GM21515 (cell line): Measurements from ENCODE around the gene HCFC2.
"Not testable (repeated sequence)": the region's sequence is repeated elsewhere in the genome, so short reads cannot be mapped to it uniquely, and the experiment has no call there.

ENCODE experiments used
- ATAC-seq: cut with Tn5 transposase; IDR thresholded peaks from one replicate; pipeline ENCODE4 v1.9.1; 2021; ENCODE audit not compliant: unreplicated experiment

HCFC2 gene

DNA sequence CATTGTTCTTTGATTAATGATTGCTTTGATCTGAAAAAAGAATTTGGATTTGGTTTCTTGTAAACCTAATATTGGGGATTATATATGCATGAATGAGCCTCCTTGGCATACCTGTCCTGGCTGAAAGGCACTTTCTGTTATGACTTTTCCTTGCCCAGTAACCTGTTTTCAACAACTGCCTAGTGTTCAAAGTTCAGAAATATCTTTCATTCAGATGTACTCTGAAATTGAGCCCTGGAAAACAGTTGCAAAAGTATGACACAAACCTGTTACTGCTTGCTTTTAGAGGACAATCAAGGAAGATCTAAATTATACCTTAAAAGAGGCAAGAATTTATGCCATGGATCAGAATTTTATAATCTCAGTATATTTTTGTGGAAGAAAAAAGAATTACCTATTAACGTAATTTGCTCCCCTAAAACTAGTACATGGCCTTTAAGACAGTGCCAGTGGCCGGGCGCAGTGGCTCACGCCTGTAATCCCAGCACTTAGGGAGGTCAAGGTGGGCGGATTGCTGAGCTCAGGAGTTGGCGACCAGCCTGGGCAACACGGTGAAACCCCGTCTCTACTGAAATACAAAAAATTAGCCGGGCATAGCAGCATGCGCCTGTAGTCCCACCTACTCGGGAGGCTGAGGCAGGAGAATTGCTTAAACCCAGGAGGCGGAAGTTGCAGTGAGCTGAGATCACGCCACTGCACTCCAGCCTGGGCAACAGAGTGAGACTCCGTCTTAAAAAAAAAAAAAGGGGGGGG, 50.7 kb downstream of the HCFC2 start:
- ATAC-seq, result not testable (repeated sequence)

DNA sequence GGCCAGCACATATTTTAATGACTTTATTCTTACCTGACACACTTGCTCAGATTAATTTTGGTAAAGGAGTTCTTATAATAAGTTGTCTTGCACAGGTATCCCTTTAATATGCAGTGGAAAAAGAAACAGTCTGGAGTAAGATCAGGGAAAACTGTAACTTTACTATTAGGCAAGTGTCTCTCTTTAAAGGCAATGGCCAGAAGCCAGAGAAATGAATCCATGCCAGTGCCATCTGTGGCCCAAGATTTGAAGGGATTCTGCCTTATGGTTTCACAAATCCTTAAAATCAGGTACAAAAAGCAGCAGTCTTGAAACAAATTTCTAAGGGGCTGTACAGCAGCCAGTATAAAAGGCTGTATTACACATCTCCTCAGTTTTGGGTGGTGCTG, 51.2 kb downstream of the HCFC2 start:
- no peak for ATAC-seq

DNA sequence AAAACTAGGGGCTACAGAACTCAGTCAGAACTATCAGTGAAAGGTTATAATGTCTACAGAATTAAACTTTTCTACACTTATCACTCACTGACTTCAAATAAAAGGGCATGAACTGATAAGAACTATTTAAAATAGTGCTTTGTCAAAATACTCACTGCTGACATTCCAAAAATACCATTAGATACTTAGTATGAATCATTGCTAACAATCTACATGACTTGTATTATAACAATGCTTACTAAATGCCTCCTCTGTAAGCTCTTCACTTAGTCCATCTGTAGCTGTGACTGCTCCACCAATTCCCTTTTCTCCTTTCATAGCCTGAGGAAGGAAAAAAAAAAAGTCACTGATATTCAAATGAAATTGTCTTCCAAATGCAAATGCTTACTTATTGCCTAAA, 56.7 kb downstream of the HCFC2 start:
- no peak for ATAC-seq

DNA sequence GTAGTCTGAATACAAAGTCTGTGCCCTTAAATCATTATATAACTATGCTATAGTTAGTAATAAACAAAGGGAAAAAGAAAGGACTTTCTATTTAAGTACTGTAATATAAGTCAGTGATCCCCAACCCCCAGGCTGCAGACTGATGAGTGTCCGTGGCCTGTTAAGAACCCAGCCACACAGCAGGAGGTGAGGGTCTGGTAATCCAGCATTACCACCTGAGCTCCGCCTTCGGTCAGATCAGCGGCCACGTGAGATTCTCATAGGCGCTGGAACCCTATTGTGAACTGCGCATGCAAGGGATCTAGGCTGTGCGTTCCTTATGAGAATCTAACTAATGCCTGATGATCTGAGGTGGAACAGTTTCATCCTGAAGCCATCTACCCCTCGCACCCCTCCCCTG, 58.0 kb downstream of the HCFC2 start:
- no peak for ATAC-seq

DNA sequence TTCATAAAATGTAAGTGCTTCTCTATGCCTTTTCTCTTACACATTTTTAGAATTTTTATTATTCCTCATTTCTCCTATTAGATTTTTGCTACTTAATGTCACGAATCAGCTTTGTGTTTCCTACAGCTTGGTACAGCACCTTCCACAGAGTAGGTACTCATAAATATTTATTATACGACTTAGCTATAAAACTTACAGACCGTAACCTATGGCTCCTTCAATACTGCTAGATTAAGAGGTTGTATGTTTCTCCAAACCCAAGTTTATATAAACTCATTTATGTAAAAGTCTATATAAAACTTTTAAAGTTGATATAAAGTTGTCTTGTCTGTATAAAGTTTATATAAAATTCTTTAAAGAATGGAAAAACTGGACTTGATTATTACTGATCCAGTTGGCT, 62.2 kb downstream of the HCFC2 start:
- no peak for ATAC-seq

DNA sequence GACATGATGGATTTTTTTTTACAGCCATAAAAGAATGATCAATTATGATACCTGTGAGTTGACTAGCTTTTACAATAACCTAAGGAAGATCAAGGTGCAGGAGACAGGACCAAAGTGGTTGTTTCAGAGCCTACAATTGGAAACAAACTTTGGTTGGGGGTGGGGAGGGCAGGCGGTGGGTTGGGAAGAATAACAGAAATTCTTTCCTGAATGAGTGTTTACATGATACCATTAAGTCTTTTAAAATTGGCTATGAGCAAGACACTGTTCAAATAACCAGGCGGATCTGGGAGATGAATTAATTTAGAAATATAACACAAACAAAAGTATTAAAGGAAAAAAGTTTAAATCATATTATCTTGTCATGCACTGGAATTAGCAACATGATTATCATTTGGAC, 66.4 kb downstream of the HCFC2 start:
- ATAC-seq, result no peak

DNA sequence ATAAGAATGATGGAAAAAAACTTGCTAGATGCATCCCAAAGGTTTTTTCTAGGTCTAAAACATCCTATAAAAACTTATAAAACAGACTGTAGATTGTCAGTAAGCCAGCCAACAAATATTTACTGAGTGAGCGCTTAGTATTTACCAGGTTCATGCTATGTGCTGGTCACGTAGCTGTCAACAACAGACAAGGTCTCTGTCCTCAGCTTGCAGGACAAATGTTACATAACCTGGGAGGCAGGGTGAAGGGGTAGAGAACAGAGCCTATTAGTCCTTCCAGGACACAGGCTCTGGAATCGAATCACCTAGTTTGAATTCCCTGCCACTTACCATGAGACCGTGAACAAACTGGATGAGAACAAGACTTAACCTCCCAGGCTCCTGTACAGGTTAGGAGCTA, 67.3 kb downstream of the HCFC2 start:
- ATAC-seq, result no peak

DNA sequence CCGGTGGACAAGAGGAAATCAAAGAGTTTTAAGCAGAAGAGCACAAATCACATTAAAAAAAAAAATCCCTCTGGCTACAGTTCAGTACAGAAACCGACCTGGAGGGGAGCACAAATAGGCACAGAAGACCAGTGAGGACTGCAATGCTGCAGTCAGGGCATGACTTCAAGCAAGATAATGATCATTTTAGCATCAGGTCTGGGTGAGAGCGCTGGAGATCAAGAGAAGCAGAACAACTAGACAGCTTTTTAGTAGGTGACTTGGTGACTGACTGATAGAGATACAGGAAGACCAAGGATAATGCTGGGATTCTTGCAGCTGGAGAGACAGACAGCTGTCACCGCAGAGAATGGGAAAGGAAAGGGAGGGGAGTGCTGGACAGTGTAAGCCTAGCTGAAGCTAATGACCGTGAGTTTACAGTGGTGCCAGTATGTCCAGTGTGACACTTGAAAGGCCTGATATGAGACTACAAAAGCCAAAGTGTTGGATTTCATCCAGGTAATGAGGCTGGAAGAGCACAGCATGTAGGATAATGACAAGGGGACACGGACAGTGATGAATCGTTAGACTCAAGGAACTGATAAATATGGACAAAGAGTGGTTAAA, 68.1 kb downstream of the HCFC2 start:
- ATAC-seq, result no peak

DNA sequence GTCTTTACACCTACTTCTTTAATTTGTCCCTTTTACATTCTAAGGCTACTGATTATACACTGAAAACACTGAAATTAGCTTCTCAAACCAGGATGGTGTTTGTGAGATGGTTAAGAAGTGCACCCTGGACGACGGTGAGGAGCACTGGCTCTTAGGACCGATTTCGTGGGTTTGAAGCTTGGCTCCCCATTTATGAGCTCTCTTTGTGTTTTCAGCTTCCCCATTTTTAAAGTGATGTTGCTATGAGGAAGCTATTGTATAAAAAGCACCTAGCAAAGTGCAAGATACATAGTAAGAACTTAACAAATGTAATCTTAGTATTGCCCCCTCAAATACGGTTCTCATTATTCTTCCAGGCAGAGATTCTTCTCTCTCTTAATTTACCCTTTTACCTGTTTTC, 69.0 kb downstream of the HCFC2 start:
- ATAC-seq, result no peak

DNA sequence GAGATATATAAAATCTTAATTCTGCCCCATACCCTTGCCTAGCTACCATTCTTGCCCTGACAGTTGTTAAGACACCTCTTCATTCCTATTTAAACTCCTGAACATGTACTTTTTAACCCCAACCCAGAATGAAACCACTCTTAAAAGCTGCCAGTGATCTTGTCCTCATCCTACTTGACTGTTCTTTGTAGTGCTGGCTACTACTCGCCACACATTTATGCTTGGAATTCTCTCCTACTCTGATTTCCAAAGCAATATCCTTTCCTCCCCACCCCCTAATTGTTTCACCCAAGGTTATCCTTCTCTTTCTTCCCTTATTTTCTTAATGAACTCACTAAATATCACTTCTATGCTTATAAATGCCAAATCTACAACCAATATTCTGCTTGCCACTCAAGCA, 69.5 kb downstream of the HCFC2 start:
- ATAC-seq, result no peak

DNA sequence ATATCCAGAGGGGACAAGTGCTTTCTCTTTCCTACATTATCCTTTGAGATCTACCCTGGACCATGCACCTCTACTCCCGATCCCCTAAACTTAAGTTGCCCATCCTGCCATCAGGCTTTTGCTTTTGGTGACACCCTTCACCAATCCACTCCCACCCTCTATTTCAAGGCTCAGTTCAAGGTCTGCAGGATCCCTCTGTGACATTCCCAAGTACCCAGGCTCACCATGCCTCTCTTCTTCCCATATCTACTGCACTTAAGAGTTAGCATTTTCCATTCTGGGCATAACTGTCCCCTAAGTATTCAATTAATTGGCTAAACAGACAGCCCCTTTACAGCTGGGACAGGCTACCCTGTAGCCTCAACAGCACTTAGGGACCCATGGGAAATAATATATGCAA, 70.6 kb downstream of the HCFC2 start:
- no peak for ATAC-seq

DNA sequence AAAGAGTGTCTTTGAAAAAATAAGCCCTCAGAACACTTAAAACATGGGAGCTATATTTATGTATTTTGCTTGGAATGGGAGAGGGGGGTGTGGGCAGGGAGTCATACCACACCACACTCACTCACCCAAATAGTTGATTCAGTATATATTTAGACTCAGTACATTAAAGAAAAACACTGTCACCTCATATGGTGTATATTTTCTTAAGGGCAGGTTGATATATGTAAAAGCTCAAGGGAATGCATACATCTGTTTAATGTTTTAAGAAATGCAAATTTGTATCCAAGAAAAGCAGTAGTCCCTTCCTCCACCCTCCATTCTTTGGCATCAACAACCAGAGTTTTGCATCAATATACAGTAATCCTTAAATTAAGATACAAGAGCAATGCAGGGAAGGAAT, 72.2 kb downstream of the HCFC2 start:
- ATAC-seq, result no peak

DNA sequence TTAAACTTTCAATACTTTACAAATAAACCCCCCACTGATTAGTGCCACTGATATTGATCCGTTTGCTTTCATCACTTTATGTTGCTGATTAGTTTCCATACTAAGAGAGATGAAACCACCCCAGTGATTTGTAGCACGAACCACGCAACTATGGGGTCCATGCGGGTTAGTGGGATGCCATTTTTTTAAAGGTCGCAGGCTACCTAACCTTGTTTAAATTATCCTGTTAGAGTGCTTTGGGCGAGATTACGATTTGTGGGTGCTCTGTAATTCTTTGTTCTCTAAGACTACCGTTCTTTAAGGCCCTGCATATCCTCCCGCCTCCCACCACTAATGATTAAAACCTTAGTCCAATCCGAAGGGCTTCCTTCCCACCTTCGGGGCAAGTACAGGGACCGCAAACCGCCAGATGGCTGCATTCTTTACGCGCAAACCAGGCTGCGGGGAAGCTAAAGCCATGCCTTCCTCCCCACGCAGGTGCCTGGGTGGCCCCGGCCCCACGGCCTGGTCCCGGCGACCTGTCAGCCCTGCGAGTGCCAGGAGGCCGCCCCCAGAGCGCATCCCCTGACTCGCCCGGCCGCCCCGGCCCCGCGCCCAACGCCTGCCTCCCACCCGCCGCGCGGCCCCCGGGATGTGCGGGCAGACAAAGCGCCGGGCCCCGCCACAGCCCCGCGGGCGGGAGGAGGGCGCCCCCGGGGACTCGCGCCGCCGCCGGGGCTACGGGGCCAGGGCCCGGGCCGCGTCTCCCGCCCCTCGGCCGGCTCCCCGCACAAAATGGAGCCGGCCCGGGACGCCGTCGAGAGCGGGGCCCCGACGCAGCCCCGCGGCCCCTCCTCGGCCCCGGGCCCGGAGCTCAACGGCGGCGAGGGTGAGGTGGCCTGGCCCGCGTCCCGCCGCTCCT, 72.9 kb downstream of the HCFC2 start:
- peak; percentile 30 for ATAC-seq

DNA sequence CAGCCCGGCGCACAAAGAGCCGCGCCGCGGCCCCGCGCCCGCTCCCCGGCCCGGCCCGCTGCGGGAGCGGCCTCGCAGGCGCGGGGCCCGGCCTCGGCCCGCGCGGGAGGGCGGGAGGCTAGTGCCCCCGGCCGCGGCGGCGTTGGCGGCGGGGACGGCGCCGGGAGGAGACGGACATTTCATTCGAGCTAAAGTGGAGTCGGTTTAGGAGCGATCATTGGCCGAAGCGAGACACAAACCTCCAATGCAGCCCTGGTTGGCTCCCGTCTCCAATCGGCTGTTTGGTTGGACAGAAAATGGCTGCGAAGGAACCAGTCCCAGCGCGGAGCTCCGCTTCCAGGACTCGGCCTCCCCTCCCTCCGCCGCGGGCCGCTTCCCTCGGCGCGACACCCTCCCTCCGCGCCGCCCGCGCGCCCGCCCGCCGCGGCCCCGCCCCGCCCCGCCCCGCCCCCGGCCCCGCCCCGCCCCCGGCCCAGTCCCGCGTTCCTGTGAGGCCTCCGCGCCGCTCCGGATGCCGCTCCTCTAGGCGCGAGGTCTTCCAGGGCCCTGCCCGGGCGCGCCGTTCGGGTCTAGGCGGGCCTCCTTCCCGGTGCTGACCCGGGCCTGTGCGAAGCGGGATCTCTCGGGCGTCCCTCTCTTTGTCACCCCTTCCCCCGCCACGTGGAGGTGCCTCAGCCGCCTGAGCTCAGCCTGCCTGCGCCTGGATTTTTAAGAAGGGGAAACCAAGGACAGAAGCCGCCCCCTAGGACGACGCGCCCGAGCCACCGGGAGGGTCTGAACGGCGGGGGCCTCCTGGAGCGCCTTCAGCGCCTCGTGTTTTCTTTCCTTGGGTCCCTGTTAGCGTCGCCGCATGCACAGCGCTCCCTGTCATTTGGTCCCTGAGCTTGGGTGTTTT, 73.8 kb downstream of the HCFC2 start, which contains the start of gene NFYB:
TSS of gene NFYB (minus strand) at position 309 of the 895 bp plus-strand sequence. CDS start 2,757 bp downstream, outside the sequence.
- peak; percentile 94 for ATAC-seq

DNA sequence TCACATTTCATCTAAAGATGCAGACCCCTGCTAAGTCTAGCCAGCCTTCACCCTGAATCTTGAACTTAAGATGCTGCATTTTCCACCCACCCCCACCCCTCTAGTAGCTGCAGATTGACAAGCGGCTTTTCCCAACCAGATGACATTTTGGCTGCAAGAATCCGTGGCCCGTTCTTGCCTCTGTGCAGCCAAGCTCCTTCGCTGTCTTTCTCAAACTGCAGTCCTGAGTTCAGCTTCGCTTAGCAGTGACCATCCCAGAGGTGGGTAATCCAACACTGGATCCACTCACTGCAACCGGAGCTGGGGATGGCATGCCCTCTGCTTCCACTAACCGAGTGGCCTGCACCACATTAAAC, 74.4 kb downstream of the HCFC2 start:
- no peak for ATAC-seq

DNA sequence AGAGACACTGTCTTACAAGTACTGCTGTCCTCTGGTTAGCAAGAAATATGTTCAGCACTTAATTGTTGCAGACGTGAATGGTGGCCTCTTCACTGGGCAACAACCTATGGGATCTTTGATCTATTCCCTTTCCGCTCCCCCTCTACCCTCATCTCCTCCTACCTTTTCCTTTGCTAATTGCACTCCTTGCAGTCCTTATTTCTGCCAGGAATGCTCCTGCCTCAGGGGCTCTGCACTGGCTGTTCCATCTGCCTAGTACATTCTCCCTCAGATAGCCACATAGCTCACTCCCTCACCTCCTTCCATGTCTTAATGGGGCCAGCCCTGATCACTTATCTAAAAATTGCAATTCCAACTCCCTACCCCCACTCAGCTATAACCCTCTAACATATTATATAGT, 78.2 kb downstream of the HCFC2 start:
- no peak for ATAC-seq

DNA sequence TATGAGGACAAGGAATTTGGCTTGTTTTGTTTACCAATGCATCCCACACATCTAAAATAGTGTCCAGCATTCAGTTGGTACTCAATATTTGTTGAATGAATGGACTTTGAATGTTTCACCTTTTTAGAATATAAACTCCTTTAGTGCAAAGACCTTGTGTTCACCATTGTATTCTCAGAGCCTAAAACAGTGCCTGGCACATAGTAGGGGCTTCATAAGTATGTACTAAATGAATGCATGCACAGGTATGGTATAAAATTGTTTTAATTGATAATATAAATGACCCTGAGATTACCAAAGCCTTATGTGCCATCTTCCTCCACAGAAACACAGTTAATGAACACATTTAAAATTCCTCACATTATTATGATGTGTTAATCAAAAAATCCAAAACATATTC, 78.7 kb downstream of the HCFC2 start:
- ATAC-seq, result no peak

DNA sequence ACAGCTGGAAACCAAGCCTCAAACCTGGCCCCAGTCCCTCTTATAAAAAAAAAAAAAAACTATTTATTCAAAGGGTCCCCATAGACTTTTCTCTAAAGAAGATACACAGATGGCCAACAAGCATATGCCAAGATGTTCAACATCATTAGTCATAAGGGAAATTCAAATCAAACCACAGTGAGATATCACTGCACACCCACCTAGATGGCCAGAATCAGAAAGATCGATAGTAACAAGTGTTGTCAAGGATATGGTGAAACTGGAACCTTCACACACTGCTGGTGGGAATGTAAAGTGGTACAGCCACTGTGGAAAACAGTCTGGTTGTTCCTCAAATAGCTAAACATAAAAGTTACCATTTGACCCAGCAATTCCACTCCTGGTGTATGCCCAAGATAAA, 79.6 kb downstream of the HCFC2 start:
- no peak for ATAC-seq

DNA sequence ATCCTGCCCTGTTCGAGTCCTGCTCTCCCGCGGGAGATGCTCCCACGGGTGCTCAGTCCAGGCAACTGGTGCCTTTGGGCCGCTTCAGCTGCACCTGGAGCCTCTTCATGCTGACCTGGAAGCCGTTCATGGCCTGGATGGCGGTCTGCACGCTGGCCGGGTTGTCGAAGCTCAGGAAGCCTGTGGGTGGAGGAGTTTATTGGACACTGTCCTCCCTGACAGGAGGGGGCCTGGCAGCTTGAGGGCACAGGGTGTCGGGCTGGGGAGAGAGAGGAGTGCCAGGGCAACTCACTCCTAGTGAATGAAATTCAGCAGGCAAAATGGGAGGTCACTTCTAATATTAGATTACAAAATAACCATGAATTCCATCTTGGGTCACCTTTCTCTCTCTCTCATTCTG, 83.0 kb downstream of the HCFC2 start:
- ATAC-seq, result no peak

DNA sequence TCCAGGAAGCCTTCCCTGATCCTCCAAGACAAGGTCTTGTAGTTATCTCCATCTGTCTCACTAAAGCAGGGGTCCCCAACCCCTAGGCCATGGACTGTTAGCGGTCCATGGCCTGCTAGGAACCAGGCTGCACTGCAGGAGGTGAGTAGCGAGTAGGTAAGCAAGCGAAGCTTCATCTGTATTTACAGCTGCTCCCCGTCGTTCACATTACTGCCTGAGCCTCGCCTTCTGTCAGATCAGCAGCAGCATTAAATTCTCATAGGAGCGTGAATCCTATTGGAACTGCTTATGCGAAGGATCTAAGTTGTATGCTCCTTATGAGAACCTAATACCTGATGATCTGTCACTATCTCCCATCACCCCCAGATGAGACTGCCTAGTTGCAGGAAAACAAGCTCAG, 86.1 kb downstream of the HCFC2 start:
- ATAC-seq, result no peak

DNA sequence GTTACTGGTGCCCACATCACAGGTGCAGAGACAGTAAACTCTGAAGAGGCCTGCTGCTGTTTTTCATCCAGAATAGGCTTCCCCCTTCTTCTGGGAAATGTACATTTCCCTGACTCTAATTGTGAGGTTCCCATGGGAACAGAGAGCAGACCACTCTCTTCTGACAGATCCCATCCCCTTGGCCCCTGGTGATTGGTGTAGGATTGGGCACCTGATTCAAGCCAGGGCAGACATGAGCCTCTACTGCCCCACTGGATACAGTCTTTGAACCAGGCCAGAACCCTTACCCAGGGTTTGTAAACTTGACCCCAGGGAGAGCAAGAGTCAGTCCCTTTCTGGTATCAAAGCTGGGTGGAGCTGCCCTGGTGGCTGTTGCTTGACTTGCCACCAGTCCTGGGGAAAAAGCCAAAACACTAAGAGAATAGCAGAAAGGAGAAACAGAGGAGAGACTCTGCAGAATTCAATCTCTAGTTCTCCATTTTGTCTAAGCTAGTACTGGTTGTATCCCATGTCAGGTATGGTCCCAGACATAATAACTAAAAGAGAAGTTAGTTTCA, 88.4 kb downstream of the HCFC2 start:
- ATAC-seq, result no peak
